OCI-LY1 (cell line): ENCODE results near the gene TIMM23B.
"Not testable (repeated sequence)": the region's sequence is repeated elsewhere in the genome, so short reads cannot be mapped to it uniquely, and the experiment has no call there.

Experiments used
- CTCF ChIP-seq: fragments of 200-600 bp; sonication (generic), shearing (Covaris generic); IDR thresholded peaks from 2 replicates; pipeline ENCODE4 v1.5.1; 2017; ENCODE audit warnings: mild to moderate bottlenecking, antibody characterized with exemption, low read length, moderate library complexity, mixed read lengths
- EZH2 ChIP-seq: fragments of 200-600 bp; sonication (generic), shearing (Covaris generic); IDR thresholded peaks from 2 replicates; pipeline ENCODE4 v1.8.0; 2017; ENCODE audit warnings: borderline replicate concordance, mixed run types, mild to moderate bottlenecking, antibody characterized with exemption, low read length, moderate library complexity, mixed read lengths

GRCh38 chr10:50017646-50018045 is 75.8 kb downstream of the TIMM23B start:
- not testable (repeated sequence) for TF ChIP-seq CTCF, EZH2
